GM12874 (cell line): ENCODE measurements around the gene ENAH.

ENCODE experiments used
- TF ChIP-seq, protein P1 (sequence below): IDR thresholded peaks from 2 replicates; pipeline ENCODE4 v1.5.1; 2011; ENCODE audit warnings: low read depth, mild to moderate bottlenecking, control low read depth, low read length, moderate library complexity; ENCODE audit not compliant: insufficient read depth

ENAH gene

DNA sequence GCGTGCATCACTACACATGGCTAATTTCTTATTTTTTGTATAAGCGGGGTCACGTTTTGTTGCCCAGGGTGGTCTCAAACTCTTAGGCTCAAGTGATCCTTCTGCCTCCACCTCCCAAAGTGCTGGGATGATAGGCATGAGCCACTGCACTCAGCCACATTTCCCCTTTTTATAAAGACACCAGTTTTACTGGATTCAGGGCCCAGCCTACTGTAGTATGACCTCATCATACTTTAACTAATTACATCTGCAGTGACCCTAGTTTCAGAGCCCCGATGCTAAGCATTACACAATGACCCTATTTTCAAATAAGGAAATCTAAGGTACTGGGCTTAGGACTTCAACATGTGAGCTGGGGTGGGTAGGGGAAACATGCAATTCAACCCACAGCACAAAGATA, 31.8 kb upstream of the ENAH start:
- TF ChIP-seq, protein P1, sequence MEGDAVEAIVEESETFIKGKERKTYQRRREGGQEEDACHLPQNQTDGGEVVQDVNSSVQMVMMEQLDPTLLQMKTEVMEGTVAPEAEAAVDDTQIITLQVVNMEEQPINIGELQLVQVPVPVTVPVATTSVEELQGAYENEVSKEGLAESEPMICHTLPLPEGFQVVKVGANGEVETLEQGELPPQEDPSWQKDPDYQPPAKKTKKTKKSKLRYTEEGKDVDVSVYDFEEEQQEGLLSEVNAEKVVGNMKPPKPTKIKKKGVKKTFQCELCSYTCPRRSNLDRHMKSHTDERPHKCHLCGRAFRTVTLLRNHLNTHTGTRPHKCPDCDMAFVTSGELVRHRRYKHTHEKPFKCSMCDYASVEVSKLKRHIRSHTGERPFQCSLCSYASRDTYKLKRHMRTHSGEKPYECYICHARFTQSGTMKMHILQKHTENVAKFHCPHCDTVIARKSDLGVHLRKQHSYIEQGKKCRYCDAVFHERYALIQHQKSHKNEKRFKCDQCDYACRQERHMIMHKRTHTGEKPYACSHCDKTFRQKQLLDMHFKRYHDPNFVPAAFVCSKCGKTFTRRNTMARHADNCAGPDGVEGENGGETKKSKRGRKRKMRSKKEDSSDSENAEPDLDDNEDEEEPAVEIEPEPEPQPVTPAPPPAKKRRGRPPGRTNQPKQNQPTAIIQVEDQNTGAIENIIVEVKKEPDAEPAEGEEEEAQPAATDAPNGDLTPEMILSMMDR, result no peak

DNA sequence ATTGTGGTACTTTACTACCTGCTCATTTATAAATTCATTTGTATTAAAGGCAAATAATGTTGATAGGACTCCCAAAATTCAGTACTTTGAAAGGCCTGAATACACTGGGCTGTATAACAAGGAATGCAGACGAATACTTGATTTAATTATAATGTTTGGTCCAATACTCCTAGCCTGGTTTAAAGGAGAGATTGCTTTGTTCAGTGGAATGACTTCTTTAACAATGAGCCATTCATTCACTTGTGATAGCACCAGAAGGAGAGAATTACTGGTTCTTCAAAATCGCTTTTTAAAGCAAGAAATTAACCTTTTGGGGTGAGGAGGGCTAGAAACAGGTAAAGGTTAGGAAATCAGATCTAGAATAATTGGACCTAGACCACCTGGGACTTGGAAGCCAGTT, 28.3 kb upstream of the ENAH start:
- TF ChIP-seq, protein P1, result no peak

DNA sequence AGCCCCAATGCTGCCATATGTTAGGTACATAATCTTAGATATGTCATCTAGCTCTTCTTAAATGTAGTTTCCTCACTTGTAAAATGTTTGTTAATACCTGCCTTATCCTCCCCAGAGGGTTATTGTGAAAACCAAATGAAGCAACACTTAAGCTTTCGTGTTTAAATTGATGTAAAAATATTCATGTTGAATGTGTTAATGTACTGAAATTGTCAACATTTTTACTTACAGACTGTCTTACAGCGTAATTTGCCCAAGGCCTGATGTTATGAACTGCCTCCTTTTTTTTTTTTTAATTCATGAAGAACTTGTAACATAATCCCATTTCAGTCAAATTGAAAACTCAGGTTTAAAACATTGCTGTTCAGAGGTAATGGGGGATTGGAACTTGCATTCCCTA, 25.6 kb upstream of the ENAH start:
- TF ChIP-seq, protein P1, result no peak

DNA sequence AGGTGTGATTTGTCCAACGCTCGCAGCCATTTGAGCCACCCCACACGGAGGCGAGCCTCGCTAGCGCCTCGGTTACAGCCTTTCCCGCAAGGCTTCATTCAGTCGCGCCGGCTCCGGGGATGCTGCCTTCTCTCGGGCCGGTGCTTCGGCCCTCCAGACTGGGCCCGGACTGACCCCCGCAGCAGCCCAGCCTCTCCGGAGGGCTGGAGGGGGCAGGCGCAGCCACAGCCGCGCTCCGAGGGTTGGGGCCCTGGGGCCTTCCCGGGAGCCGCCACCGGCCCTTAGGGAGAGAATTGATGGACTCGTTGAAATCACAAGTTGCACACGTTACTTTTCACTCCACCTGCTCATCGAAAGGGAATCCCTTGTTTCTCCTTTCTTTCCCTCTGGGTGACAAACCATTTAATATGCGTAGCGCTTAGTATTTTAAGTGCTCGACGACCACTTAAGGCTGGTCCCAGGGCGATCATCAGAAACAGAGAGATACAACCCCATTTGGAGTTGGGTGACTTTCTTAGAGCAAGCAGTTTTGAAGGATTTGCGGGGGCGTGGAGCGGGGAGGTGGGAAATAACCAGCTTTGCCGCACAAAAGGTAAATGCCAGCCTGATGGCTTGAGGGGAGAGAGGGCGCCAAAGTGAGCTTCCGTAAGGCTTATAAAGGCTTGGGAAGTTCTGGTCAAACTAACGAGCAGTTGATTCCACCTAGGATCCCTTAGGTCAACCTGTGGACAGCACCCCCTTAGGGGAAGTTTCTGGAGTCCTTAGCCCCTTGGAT, 24.6 kb upstream of the ENAH start:
- TF ChIP-seq, protein P1, result no peak

DNA sequence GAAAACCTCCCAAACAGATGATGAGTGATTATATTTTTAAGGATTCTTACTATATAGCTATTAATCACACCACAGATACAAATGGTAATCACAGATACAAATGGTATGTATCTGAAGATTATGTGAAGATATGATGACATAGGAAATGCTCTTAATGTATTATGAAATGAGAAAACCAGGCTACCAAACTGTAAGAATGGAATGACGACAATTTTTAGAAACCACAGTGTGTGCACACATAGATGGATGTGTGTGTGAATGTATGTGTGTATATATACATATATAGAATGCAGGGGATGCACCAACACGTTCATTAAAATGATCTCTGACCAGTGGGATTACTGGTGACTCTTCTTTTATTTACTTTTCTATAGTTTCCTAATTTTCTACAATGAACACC, 21.5 kb upstream of the ENAH start:
- TF ChIP-seq, protein P1, result no peak

DNA sequence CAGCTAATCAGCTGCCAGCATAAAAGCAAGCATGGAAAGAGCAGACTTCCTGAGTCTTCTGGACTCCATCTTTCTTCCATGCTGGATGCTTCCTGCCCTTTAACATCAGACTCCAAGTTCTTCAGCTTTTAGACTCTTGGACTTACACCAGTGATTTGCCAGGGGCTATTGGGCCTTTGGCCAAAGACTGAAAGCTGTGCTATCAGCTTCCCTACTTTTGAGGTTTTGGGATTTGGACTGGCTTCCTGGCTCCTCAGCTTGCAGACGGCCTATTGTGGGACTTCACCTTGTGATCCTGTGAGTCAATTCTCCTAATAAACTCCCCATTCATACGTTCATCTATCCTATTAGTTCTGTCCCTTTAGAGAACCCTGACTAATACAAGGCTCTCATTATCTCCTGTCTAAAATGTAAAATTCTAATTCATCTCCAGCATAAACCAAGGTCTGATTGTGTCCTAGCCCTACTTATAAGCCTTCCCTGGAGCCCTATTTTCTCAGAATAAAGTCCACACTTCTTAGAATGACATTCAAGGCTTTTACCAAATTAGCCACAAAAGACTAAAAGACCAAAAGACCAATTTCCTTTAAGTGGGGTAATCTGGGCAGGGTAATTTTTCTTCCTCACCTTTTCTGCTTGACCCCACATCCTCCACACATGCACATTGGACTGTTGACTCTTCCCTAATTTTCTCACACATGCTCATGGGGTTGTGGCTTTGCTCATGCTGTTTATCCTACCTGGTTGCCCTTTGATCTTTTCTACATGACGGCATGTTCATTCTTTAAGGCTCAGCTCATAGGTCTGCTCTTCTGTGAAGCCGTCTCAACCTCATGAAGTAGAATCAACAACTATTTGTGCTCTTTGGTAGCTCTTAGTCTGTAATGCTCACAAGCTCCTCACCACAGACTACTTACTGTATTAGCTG, 18.1 kb upstream of the ENAH start:
- TF ChIP-seq, protein P1, result no peak

DNA sequence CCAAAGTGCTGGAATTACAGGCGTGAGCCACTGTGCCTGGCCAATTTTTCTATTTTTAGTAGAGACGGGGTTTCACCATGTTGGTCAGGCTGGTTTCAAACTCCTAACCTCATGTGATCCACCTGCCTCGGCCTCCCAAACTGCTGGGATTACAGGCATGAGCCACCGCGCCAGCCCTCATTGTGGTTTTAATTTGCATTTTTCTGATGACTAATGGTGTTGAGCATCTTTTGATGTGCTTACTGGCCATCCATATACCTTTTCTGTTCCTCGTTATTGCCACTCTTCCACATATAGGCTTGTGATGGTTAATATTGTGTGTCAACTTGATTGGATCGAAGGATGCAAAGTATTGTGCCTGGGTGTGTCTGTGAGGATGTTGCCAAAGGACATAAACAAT, 17.4 kb upstream of the ENAH start:
- TF ChIP-seq, protein P1, result no peak
